ENCODE data around the gene ITGB1BP1.

Gene ITGB1BP1

GRCh38 chr2:9384521-9384920 lies 38.8 kb downstream of the ITGB1BP1 start:
- no peak for DNase-seq
- H2AK5ac ChIP-seq (ENCODE audit: low read length, severe bottlenecking) = no peak overlapping the region
- 98% methylated on average over 4 of the region's 4 CpGs for WGBS

GRCh38 chr2:9382604-9383235 lies 40.6 kb downstream of the ITGB1BP1 start:
- peak overlapping the region; percentile 22 for H3K27ac ChIP-seq (ENCODE audit: low read length, poor library complexity, severe bottlenecking)
- H3K4me1 ChIP-seq (ENCODE audit: control insufficient read depth, insufficient read depth, low read depth, low read length) = peaks cover 35% of the 10 kb centered on the region
- H3K14ac ChIP-seq (ENCODE audit: low read length in 2 of 2) = no peak overlapping the region
- H3K36me3 ChIP-seq (ENCODE audit: control insufficient read depth in 1 of 2, insufficient read depth in 2 of 2, low read depth in 1 of 2, low read length in 2 of 2) = peaks cover 18 to 57% of the 10 kb centered on the region in 2 experiments
- 91% methylated on average over 6 of the region's 6 CpGs for WGBS
- H2AFZ ChIP-seq (ENCODE audit: low read depth, low read length) = no peak overlapping the region
- H3K27me3 ChIP-seq (ENCODE audit: control insufficient read depth in 1 of 2, insufficient read depth in 1 of 2, low read length in 2 of 2) = no peaks in the 10 kb centered on the region
- H3K79me1 ChIP-seq (replicated peaks; ENCODE audit: low read length, poor library complexity, severe bottlenecking) = peaks cover 7% of the 10 kb centered on the region
- H3K4me2 ChIP-seq (ENCODE audit: low read length, poor library complexity, severe bottlenecking) = no peak overlapping the region
- no peak overlapping the region for H3K4ac ChIP-seq (ENCODE audit: low read depth in 1 of 2, low read length in 2 of 2)
- H2BK15ac ChIP-seq (ENCODE audit: low read depth, poor library complexity, severe bottlenecking) = no peak overlapping the region
- H3K23ac ChIP-seq (ENCODE audit: low read length in 2 of 2) = no peak overlapping the region
- no peak overlapping the region for H4K8ac ChIP-seq (ENCODE audit: low read length)
- no peak overlapping the region for H2BK5ac ChIP-seq (ENCODE audit: low read depth, low read length, poor library complexity, severe bottlenecking)
- no peak overlapping the region for H2BK120ac ChIP-seq (ENCODE audit: low read depth, low read length)
- peak overlapping the region; percentile 36 for H4K91ac ChIP-seq (ENCODE audit: low read length)
- no peak overlapping the region for H3K4me3 ChIP-seq (ENCODE audit: insufficient read depth in 1 of 2, low read depth in 1 of 2, low read length in 2 of 2)
- H3K18ac ChIP-seq (ENCODE audit: low read depth in 1 of 2, low read length in 2 of 2) = no peak overlapping the region
- H2BK12ac ChIP-seq (ENCODE audit: low read length in 2 of 2) = peak overlapping the region in 1 of 2 experiments; percentile 55
- DNase-seq = no peak
- peak overlapping the region; percentile 64 for H2AK5ac ChIP-seq (ENCODE audit: low read length, severe bottlenecking)
- H3K9me3 ChIP-seq (ENCODE audit: control insufficient read depth, low read length) = no peaks in the 10 kb centered on the region
- no peak overlapping the region for H3K9ac ChIP-seq (ENCODE audit: low read length)

More at GRCh38 chr2:9384521-9384920, 38.8 kb downstream of the ITGB1BP1 start:
- H3K18ac ChIP-seq (ENCODE audit: low read depth in 1 of 2, low read length in 2 of 2) = no peak overlapping the region
- no peak overlapping the region for H3K23ac ChIP-seq (ENCODE audit: low read length in 2 of 2)
- H3K9ac ChIP-seq (ENCODE audit: low read length) = no peak overlapping the region
- H4K91ac ChIP-seq (ENCODE audit: low read length) = no peak overlapping the region
- H3K4me2 ChIP-seq (ENCODE audit: low read length, poor library complexity, severe bottlenecking) = no peak overlapping the region
- H3K27me3 ChIP-seq (ENCODE audit: control insufficient read depth in 1 of 2, insufficient read depth in 1 of 2, low read length in 2 of 2) = no peaks in the 10 kb centered on the region
- H2BK15ac ChIP-seq (ENCODE audit: low read depth, poor library complexity, severe bottlenecking) = no peak overlapping the region
- H3K4me3 ChIP-seq (ENCODE audit: insufficient read depth in 1 of 2, low read depth in 1 of 2, low read length in 2 of 2) = no peak overlapping the region
- H3K36me3 ChIP-seq (ENCODE audit: control insufficient read depth in 1 of 2, insufficient read depth in 2 of 2, low read depth in 1 of 2, low read length in 2 of 2) = peaks cover 32 to 69% of the 10 kb centered on the region in 2 experiments
- H2BK12ac ChIP-seq (ENCODE audit: low read length in 2 of 2) = no peak overlapping the region
- peaks cover 10% of the 10 kb centered on the region for H3K79me1 ChIP-seq (replicated peaks; ENCODE audit: low read length, poor library complexity, severe bottlenecking)
- no peak overlapping the region for H2BK120ac ChIP-seq (ENCODE audit: low read depth, low read length)
- no peaks in the 10 kb centered on the region for H3K9me3 ChIP-seq (ENCODE audit: control insufficient read depth, low read length)
- no peak overlapping the region for H3K14ac ChIP-seq (ENCODE audit: low read length in 2 of 2)
- H3K4me1 ChIP-seq (ENCODE audit: control insufficient read depth, insufficient read depth, low read depth, low read length) = peaks cover 26% of the 10 kb centered on the region
- H2BK5ac ChIP-seq (ENCODE audit: low read depth, low read length, poor library complexity, severe bottlenecking) = no peak overlapping the region
- no peak overlapping the region for H3K4ac ChIP-seq (ENCODE audit: low read depth in 1 of 2, low read length in 2 of 2)
- H4K8ac ChIP-seq (ENCODE audit: low read length) = no peak overlapping the region
- no peak overlapping the region for H2AFZ ChIP-seq (ENCODE audit: low read depth, low read length)
- no peak overlapping the region for H3K27ac ChIP-seq (ENCODE audit: low read length, poor library complexity, severe bottlenecking)

DNA sequence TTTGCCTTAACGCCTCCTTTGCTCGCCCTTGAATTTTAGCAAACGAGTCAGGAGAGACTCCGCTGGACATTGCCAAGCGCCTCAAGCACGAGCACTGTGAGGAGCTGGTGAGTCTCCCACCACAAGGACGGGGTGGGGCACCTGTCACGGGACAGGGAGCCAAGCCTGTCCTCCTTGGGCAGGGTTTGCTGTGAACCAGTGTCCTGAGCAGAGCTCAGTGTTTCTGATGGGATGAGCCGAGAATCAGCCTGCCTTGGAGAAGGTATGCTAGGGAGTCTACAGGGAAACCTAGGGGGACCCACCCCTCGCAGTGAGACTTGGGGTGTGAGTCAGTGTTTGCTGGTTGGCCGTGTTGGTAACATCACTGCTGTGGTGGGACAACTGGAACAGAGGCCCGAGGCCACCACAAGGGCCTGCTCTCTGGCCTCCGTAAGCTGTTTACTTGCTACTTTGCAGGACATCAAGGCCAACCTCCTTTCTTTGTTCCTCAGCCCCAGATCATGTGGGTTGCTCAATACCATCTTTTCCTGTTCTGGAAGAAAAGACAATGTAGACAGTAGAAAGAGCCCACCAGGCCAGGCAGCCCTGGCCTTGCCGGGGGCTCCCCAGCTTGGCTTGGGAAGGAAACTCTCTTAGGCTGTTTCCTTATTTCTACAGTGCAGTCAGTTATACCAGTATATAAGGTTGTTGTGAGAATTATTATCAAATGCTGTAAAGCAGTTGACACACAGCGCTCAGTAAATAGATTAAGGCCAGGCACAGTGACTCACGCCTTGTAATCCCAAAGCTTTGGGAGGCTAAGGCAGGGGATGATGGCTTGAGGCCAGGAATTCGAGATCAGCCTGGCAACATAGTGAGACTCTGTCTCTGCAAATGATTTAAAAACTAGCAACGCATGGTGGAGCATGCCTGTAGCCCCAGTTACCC lies 42.4 kb downstream of the ITGB1BP1 start:
- Histone ChIP-seq H3K79me1 (replicated peaks; ENCODE audit: low read length, poor library complexity, severe bottlenecking) (peaks cover 10% of the 10 kb centered on the region), H2AK5ac (ENCODE audit: low read length, severe bottlenecking) (peak overlapping the region; percentile 13), H3K14ac (ENCODE audit: low read length in 2 of 2) (peak overlapping the region in 1 of 2 experiments; percentile 72), H3K27me3 (ENCODE audit: control insufficient read depth in 1 of 2, insufficient read depth in 1 of 2, low read length in 2 of 2) (no peaks in the 10 kb centered on the region), H2BK5ac (ENCODE audit: low read depth, low read length, poor library complexity, severe bottlenecking) (no peak overlapping the region), H3K4me2 (ENCODE audit: low read length, poor library complexity, severe bottlenecking) (no peak overlapping the region), H3K9me3 (ENCODE audit: control insufficient read depth, low read length) (no peaks in the 10 kb centered on the region), H4K8ac (ENCODE audit: low read length) (peak overlapping the region; percentile 54), H2BK12ac (ENCODE audit: low read length in 2 of 2) (peak overlapping the region; percentile 60 to 70), H2AFZ (ENCODE audit: low read depth, low read length) (no peak overlapping the region), H3K23ac (ENCODE audit: low read length in 2 of 2) (peak overlapping the region in 1 of 2 experiments; percentile 16), H4K91ac (ENCODE audit: low read length) (peak overlapping the region; percentile 62), H2BK15ac (ENCODE audit: low read depth, poor library complexity, severe bottlenecking) (peak overlapping the region; percentile 30), H3K27ac (ENCODE audit: low read length, poor library complexity, severe bottlenecking) (peak overlapping the region; percentile 85), H3K4me3 (ENCODE audit: insufficient read depth in 1 of 2, low read depth in 1 of 2, low read length in 2 of 2) (peak overlapping the region in 1 of 2 experiments; percentile 39), H3K4ac (ENCODE audit: low read depth in 1 of 2, low read length in 2 of 2) (peak overlapping the region; percentile 50 to 72), H3K4me1 (ENCODE audit: control insufficient read depth, insufficient read depth, low read depth, low read length) (peaks cover 34% of the 10 kb centered on the region), H3K18ac (ENCODE audit: low read depth in 1 of 2, low read length in 2 of 2) (peak overlapping the region; percentile 65 to 97), H2BK120ac (ENCODE audit: low read depth, low read length) (peak overlapping the region; percentile 56), H3K9ac (ENCODE audit: low read length) (peak overlapping the region; percentile 81), H3K36me3 (ENCODE audit: control insufficient read depth in 1 of 2, insufficient read depth in 2 of 2, low read depth in 1 of 2, low read length in 2 of 2) (peaks cover 20 to 58% of the 10 kb centered on the region in 2 experiments)
- DNase-seq = peak; percentile 94
- WGBS = 51% methylated on average over 18 of the region's 18 CpGs

- Histone ChIP-seq H3K23ac (ENCODE audit: low read length in 2 of 2) (no peak overlapping the region), H3K18ac (ENCODE audit: low read depth in 1 of 2, low read length in 2 of 2) (peak overlapping the region; percentile 44 to 95), H4K91ac (ENCODE audit: low read length) (peak overlapping the region; percentile 98), H2BK120ac (ENCODE audit: low read depth, low read length) (peak overlapping the region; percentile 44), H2BK5ac (ENCODE audit: low read depth, low read length, poor library complexity, severe bottlenecking) (peak overlapping the region; percentile 71), H3K27ac (ENCODE audit: low read length, poor library complexity, severe bottlenecking) (peak overlapping the region; percentile 97), H3K4me3 (ENCODE audit: insufficient read depth in 1 of 2, low read depth in 1 of 2, low read length in 2 of 2) (peak overlapping the region in 1 of 2 experiments; percentile 32), H2AFZ (ENCODE audit: low read depth, low read length) (no peak overlapping the region), H2AK5ac (ENCODE audit: low read length, severe bottlenecking) (peak overlapping the region; percentile 95), H3K4me1 (ENCODE audit: control insufficient read depth, insufficient read depth, low read depth, low read length) (peaks cover 33% of the 10 kb centered on the region), H3K4ac (ENCODE audit: low read depth in 1 of 2, low read length in 2 of 2) (peak overlapping the region; percentile 96 to 97), H2BK15ac (ENCODE audit: low read depth, poor library complexity, severe bottlenecking) (peak overlapping the region; percentile 17), H3K36me3 (ENCODE audit: control insufficient read depth in 1 of 2, insufficient read depth in 2 of 2, low read depth in 1 of 2, low read length in 2 of 2) (peaks cover 20 to 58% of the 10 kb centered on the region in 2 experiments), H4K8ac (ENCODE audit: low read length) (peak overlapping the region; percentile 62), H3K14ac (ENCODE audit: low read length in 2 of 2) (no peak overlapping the region), H3K9me3 (ENCODE audit: control insufficient read depth, low read length) (no peaks in the 10 kb centered on the region), H3K79me1 (replicated peaks; ENCODE audit: low read length, poor library complexity, severe bottlenecking) (peaks cover 16% of the 10 kb centered on the region), H3K27me3 (ENCODE audit: control insufficient read depth in 1 of 2, insufficient read depth in 1 of 2, low read length in 2 of 2) (no peaks in the 10 kb centered on the region), H3K9ac (ENCODE audit: low read length) (peak overlapping the region; percentile 68), H3K4me2 (ENCODE audit: low read length, poor library complexity, severe bottlenecking) (no peak overlapping the region), H2BK12ac (ENCODE audit: low read length in 2 of 2) (peak overlapping the region; percentile 97 to 99)
- 92% methylated on average over 4 of the region's 5 CpGs for WGBS
- no peak for DNase-seq
Observed at GRCh38 chr2:9379391-9379755, 44.0 kb downstream of the ITGB1BP1 start.

Data from mesenchymal stem cell (in vitro differentiated cells and primary cell).